IPS DF 4.7 (cell line): ENCODE results near the gene TSR1.

Experiments
- DNase-seq: peaks from one replicate; pipeline ENCODE4 v3.0.0-alpha.2; 2013; ENCODE audit warnings: low spot score; ENCODE audit errors: extremely low read depth

TSR1 gene

GRCh38 chr17:2283302-2283701 lies 53.0 kb downstream of the TSR1 start:
- no peak for DNase-seq

- peak; percentile 25 for DNase-seq
Measured at GRCh38 chr17:2282297-2282873, 53.9 kb downstream of the TSR1 start.

GRCh38 chr17:2279707-2280106 lies 56.5 kb downstream of the TSR1 start:
- no peak for DNase-seq

- DNase-seq, result no peak
Measured at GRCh38 chr17:2277429-2278170, 58.7 kb downstream of the TSR1 start.

- DNase-seq, result no peak
Measured at GRCh38 chr17:2275722-2276121, 60.5 kb downstream of the TSR1 start.

GRCh38 chr17:2274414-2274813 lies 61.8 kb downstream of the TSR1 start:
- DNase-seq, result no peak
